PC-3 (cell line): ENCODE results near the gene SPAG6.

ENCODE experiments used
- CTCF ChIP-seq: fragments of 300-600 bp; sonication (generic); conservative IDR thresholded peaks from 2 replicates; pipeline ENCODE4 v1.5.1; 2017; ENCODE audit warnings: antibody characterized with exemption, low read depth, mild to moderate bottlenecking, low read length
- EZH2 ChIP-seq: fragments of 300-600 bp; sonication (generic); IDR thresholded peaks from one replicate; pipeline ENCODE4 v1.6.1; 2017; ENCODE audit warnings: antibody characterized with exemption, mild to moderate bottlenecking, low read length; ENCODE audit not compliant: unreplicated experiment
- EZH2phosphoT487 ChIP-seq: fragments of 300-600 bp; sonication (generic); IDR thresholded peaks from 2 replicates; pipeline ENCODE4 v1.6.1; 2018; ENCODE audit warnings: mild to moderate bottlenecking, antibody characterized with exemption, low read length, borderline replicate concordance

DNA sequence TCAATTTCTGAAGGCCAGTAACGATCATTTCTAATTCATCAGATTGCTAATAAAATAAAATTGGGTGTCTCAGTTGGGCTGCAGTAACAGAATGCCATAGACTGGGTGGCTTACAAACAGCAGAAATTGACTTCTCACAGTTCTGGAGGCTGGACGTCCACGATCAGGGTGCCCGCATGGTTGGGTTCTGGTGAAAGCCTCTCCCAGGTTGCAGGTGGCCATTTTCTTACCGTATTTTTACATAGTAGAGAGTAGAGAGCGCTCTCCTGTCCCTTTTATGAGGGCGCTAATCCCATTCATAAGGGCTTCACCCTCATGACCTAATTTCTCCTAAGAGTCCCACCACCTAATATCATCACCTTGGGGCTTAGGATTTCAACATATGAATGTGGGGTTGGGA is 106.0 kb downstream of the SPAG6 start:
- TF ChIP-seq CTCF, result no peak
- TF ChIP-seq EZH2, result no peak
- TF ChIP-seq EZH2phosphoT487, result no peak
